ENCODE results near the gene CLHC1.

The CLHC1 gene

GRCh38 chr2:55155206-55155605 is 76.9 kb downstream of the CLHC1 start:
- H3K79me2 ChIP-seq, result no peaks in the 10 kb centered on the region
- H3K4me3 ChIP-seq (ENCODE audit: low read depth, low read length), result no peak overlapping the region
- no peaks in the 10 kb centered on the region for H3K9me3 ChIP-seq (ENCODE audit: control insufficient read depth, low read length)
- no peak overlapping the region for H2AFZ ChIP-seq
- TF ChIP-seq CTCF (IDR thresholded peaks at IDR 0.05), result no peak
- no peak overlapping the region for H3K27ac ChIP-seq
- H3K4me1 ChIP-seq, result no peaks in the 10 kb centered on the region
- H3K9ac ChIP-seq, result no peak overlapping the region
- H3K27me3 ChIP-seq (ENCODE audit: control insufficient read depth, insufficient read depth, low read length), result no peaks in the 10 kb centered on the region
- no peak overlapping the region for H3K4me2 ChIP-seq (ENCODE audit: low read length)
- no peaks in the 10 kb centered on the region for H3K36me3 ChIP-seq (ENCODE audit: control insufficient read depth, insufficient read depth, low read length)

GRCh38 chr2:55154525-55155030 is 77.5 kb downstream of the CLHC1 start:
- Histone ChIP-seq H3K4me2 (ENCODE audit: low read length) (no peak overlapping the region), H3K4me3 (ENCODE audit: low read depth, low read length) (no peak overlapping the region), H3K4me1 (no peaks in the 10 kb centered on the region), H3K9ac (no peak overlapping the region), H3K27ac (no peak overlapping the region), H3K9me3 (ENCODE audit: control insufficient read depth, low read length) (no peaks in the 10 kb centered on the region), H3K27me3 (ENCODE audit: control insufficient read depth, insufficient read depth, low read length) (no peaks in the 10 kb centered on the region), H3K79me2 (no peaks in the 10 kb centered on the region), H2AFZ (no peak overlapping the region), H3K36me3 (ENCODE audit: control insufficient read depth, insufficient read depth, low read length) (no peaks in the 10 kb centered on the region)
- TF ChIP-seq CTCF (IDR thresholded peaks at IDR 0.05), result no peak

- Histone ChIP-seq H3K4me2 (ENCODE audit: low read length) (no peak overlapping the region), H3K27me3 (ENCODE audit: control insufficient read depth, insufficient read depth, low read length) (no peaks in the 10 kb centered on the region), H3K4me3 (ENCODE audit: low read depth, low read length) (no peak overlapping the region), H2AFZ (no peak overlapping the region), H3K27ac (no peak overlapping the region), H3K36me3 (ENCODE audit: control insufficient read depth, insufficient read depth, low read length) (no peaks in the 10 kb centered on the region), H3K4me1 (no peaks in the 10 kb centered on the region), H3K79me2 (no peaks in the 10 kb centered on the region), H3K9me3 (ENCODE audit: control insufficient read depth, low read length) (no peaks in the 10 kb centered on the region), H3K9ac (no peak overlapping the region)
- no peak for TF ChIP-seq CTCF (IDR thresholded peaks at IDR 0.05)
Observed at GRCh38 chr2:55153584-55154299, 78.4 kb downstream of the CLHC1 start.

GRCh38 chr2:55152475-55153412 is 79.3 kb downstream of the CLHC1 start:
- H3K4me3 ChIP-seq (ENCODE audit: low read depth, low read length), result no peak overlapping the region
- no peak overlapping the region for H3K27ac ChIP-seq
- TF ChIP-seq CTCF (IDR thresholded peaks at IDR 0.05), result no peak
- no peak overlapping the region for H3K4me2 ChIP-seq (ENCODE audit: low read length)
- no peak overlapping the region for H3K9ac ChIP-seq
- H3K4me1 ChIP-seq, result no peaks in the 10 kb centered on the region
- no peaks in the 10 kb centered on the region for H3K9me3 ChIP-seq (ENCODE audit: control insufficient read depth, low read length)
- no peaks in the 10 kb centered on the region for H3K36me3 ChIP-seq (ENCODE audit: control insufficient read depth, insufficient read depth, low read length)
- H3K79me2 ChIP-seq, result no peaks in the 10 kb centered on the region
- no peak overlapping the region for H2AFZ ChIP-seq
- no peaks in the 10 kb centered on the region for H3K27me3 ChIP-seq (ENCODE audit: control insufficient read depth, insufficient read depth, low read length)

Data from parathyroid adenoma (tissue), 2 donors.